Tibial artery (tissue), 4 donors: Measurements from ENCODE around the gene ASB6.

Experiments used
- DNase-seq, 2 donors: peaks; one replicate each; pipeline ENCODE4 v3.0.0-alpha.2; 2019
- H3K27ac ChIP-seq, 2 donors: fragments of 200-600 bp; sonication (generic) in 1 of 2; 1 replicate in 1 of 2; 2 replicates in 1 of 2; pipeline ENCODE4 v1.5.1; 2018 to 2019; ENCODE audit warnings: mild to moderate bottlenecking in 1 of 2
- H3K27me3 ChIP-seq, 2 donors: fragments of 200-600 bp; sonication (generic) in 1 of 2; one replicate each; pipeline versions ENCODE4 v1.5.1 to v1.6.0; 2016 to 2019
- H3K36me3 ChIP-seq, 3 donors: fragments of 200-600 bp; sonication (generic) in 2 of 3; one replicate each; pipeline ENCODE4 v1.5.1; 2016 to 2019; ENCODE audit warnings: mild to moderate bottlenecking in 2 of 3
- H3K4me1 ChIP-seq, 4 donors: fragments of 200-600 bp; sonication (generic) in 2 of 4; 1 replicate in 3 of 4; 2 replicates in 1 of 4; pipeline ENCODE4 v1.5.1; 2016 to 2019
- H3K4me3 ChIP-seq, 2 donors: fragments of 200-600 bp; sonication (generic) in 1 of 2; 1 replicate in 1 of 2; 2 replicates in 1 of 2; pipeline ENCODE4 v1.5.1; 2018 to 2019; ENCODE audit warnings: mild to moderate bottlenecking in 2 of 2
- H3K9me3 ChIP-seq, 3 donors: fragments of 200-600 bp; sonication (generic) in 1 of 3; one replicate each; pipeline ENCODE4 v1.5.1; 2016 to 2019
- CTCF ChIP-seq, 2 experiments: fragments of 200-600 bp in 1 of 2; fragments of 450-650 bp in 1 of 2; IDR thresholded peaks; one replicate each; pipeline ENCODE4 v1.5.1; 2017 to 2019; ENCODE audit warnings: antibody characterized with exemption in 2 of 2, mild to moderate bottlenecking in 1 of 2, moderate library complexity in 1 of 2
- intact Hi-C: fragments of 100-400 bp; cut with DNase I; formaldehyde crosslinking; loops from one replicate; pipeline ENCODE4 v1.15.0; 2023; ENCODE audit warnings: low total_unique reads

The ASB6 gene

GRCh38 chr9:129673602-129674001, 31.7 kb upstream of the ASB6 start:
- Histone ChIP-seq H3K9me3 (no peaks in the 10 kb centered on the region), H3K4me1 (peaks cover 0 to 82% (median 33%) of the 10 kb centered on the region in 4 donors), H3K4me3 (no peak overlapping the region), H3K27me3 (no peaks in the 10 kb centered on the region), H3K36me3 (no peaks in the 10 kb centered on the region), H3K27ac (no peak overlapping the region)
- intact Hi-C loops = loop anchor here (10.0 kb wide), 1 partner anchor 1061 kb away; no protein-coding TSS in a partner anchor
- TF ChIP-seq CTCF (IDR thresholded peaks at IDR 0.05) = no peak
- no peak for DNase-seq

GRCh38 chr9:129672702-129673101, 30.8 kb upstream of the ASB6 start:
- intact Hi-C loops = loop anchor here (10.0 kb wide), 1 partner anchor 1062 kb away; no protein-coding TSS in a partner anchor
- TF ChIP-seq CTCF (IDR thresholded peaks at IDR 0.05) = no peak
- DNase-seq = no peak
- Histone ChIP-seq H3K36me3 (no peaks in the 10 kb centered on the region), H3K27me3 (no peaks in the 10 kb centered on the region), H3K27ac (no peak overlapping the region), H3K4me3 (no peak overlapping the region), H3K4me1 (peaks cover 0 to 91% (median 38%) of the 10 kb centered on the region in 4 donors), H3K9me3 (no peaks in the 10 kb centered on the region)

- Histone ChIP-seq H3K27ac (peak overlapping the region in 1 of 2 donors; percentile 24), H3K27me3 (no peaks in the 10 kb centered on the region), H3K36me3 (no peaks in the 10 kb centered on the region), H3K4me3 (no peak overlapping the region), H3K9me3 (no peaks in the 10 kb centered on the region), H3K4me1 (peaks cover 0 to 90% (median 38%) of the 10 kb centered on the region in 4 donors)
- no peak for TF ChIP-seq CTCF (IDR thresholded peaks at IDR 0.05)
- intact Hi-C loops = loop anchor here (10.0 kb wide), 1 partner anchor 1063 kb away; no protein-coding TSS in a partner anchor
- no peak for DNase-seq
Observed at GRCh38 chr9:129671519-129671918, 29.6 kb upstream of the ASB6 start.

- Histone ChIP-seq H3K27ac (peak overlapping the region in 1 of 2 donors; percentile 24), H3K27me3 (no peaks in the 10 kb centered on the region), H3K4me1 (peaks cover 0 to 85% (median 37%) of the 10 kb centered on the region in 4 donors), H3K36me3 (no peaks in the 10 kb centered on the region), H3K4me3 (no peak overlapping the region), H3K9me3 (no peaks in the 10 kb centered on the region)
- no peak for TF ChIP-seq CTCF (IDR thresholded peaks at IDR 0.05)
- intact Hi-C loops = loop anchor here (10.0 kb wide), 1 partner anchor 1064 kb away; no protein-coding TSS in a partner anchor
- DNase-seq = no peak
Observed at GRCh38 chr9:129671065-129671464, 29.1 kb upstream of the ASB6 start.

- peak overlapping the region; percentile 54 to 80 for H3K27ac ChIP-seq
- no peaks in the 10 kb centered on the region for H3K9me3 ChIP-seq
- H3K36me3 ChIP-seq = no peaks in the 10 kb centered on the region
- H3K4me3 ChIP-seq = no peak overlapping the region
- intact Hi-C loops = loop anchor here (10.0 kb wide), 1 partner anchor 1065 kb away; no protein-coding TSS in a partner anchor
- H3K27me3 ChIP-seq = no peaks in the 10 kb centered on the region
- peaks cover 0 to 74% (median 34%) of the 10 kb centered on the region in 4 donors for H3K4me1 ChIP-seq
- no peak for TF ChIP-seq CTCF (IDR thresholded peaks at IDR 0.05)
- DNase-seq = no peak
Observed at GRCh38 chr9:129669946-129670345, 28.0 kb upstream of the ASB6 start.
